Stimulated activated memory B cell treated with anti-CD40 and anti-IgM and Interleukin-4, amounts not matched to agents 10 μg/mL and 1 μg/mL and 100 μg/mL, for 72 hours (primary cell): ENCODE results near the gene ZNF850.
"Not testable (repeated sequence)": the region's sequence is repeated elsewhere in the genome, so short reads cannot be mapped to it uniquely, and the experiment has no call there.

Experiments used
- ATAC-seq: fragments of 150-1000 bp; cut with Tn5 transposase; 2 replicates; pipeline ENCODE4 v1.10.0; 2021
- H3K27ac Mint-ChIP-seq: one replicate; pipeline ENCODE4 v1.8.0; 2022; ENCODE audit warnings: mild to moderate bottlenecking, mixed read lengths
- H3K27me3 Mint-ChIP-seq: one replicate; pipeline ENCODE4 v1.8.0; 2022; ENCODE audit warnings: mixed read lengths
- H3K36me3 Mint-ChIP-seq: one replicate; pipeline ENCODE4 v1.8.0; 2022; ENCODE audit warnings: mixed read lengths
- H3K4me1 Mint-ChIP-seq: one replicate; pipeline ENCODE4 v1.8.0; 2022; ENCODE audit warnings: mixed read lengths
- H3K4me3 Mint-ChIP-seq: one replicate; pipeline ENCODE4 v1.8.0; 2022; ENCODE audit warnings: mild to moderate bottlenecking, moderate library complexity, mixed read lengths
- H3K9me3 Mint-ChIP-seq: one replicate; pipeline ENCODE4 v1.8.0; 2022; ENCODE audit warnings: mixed read lengths

Gene ZNF850

DNA sequence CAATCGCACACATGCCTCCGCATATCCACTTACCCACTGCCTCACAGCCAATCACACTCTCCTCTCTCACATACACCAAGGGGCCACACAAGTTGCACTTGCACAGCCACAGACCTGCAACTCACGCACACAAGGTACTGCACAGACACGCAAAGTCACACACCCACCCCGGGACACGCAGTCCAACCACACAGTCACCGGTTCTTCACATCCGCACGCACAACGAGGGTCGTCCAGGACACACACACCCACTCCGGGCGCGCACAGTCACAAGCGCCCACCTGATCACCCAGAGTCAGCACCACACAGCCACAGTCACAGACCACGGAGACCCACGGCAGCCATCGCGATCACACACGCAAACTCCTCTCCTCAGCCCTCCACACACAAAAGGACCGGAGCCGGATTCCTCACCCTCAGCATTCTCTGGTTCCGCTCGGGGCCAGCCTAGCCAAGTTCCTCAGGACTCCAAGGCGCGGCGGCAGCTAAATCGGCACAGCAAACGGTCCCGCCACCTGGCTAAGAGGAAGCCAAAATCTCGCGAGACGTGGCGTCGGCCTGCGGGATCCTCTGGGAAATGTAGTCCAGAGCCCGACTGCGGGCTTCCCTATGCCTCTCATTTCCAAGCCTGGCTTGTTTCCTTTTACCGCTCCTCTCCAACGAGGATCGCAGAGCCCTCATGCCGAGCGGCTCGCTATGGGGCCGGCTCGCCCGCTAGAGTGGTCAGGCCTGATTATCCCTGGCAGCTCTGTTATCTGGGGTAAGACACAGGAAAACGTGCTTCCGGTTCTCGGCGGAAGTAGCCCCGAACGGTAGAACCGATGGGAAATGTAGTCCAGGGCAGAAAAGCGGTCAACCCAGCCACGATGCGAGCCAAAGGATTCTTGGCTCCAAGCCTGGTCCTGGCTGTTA, at the start of gene ZNF850:
Gene ZNF850, minus strand, starts transcription at position 497 of the 912 bp plus-strand sequence. CDS start 10,201 bp downstream, outside the sequence.
- peaks cover 34% of the 10 kb centered on the region for H3K36me3 Mint-ChIP-seq
- H3K4me1 Mint-ChIP-seq = peaks cover 26% of the 10 kb centered on the region
- ATAC-seq = peak; percentile 96
- H3K4me3 Mint-ChIP-seq = peak within 1 kb of the TSS; percentile 86
- H3K9me3 Mint-ChIP-seq = peaks cover 7% of the 10 kb centered on the region
- no peaks in the 10 kb centered on the region for H3K27me3 Mint-ChIP-seq
- peak within 1 kb of the TSS; percentile 95 for H3K27ac Mint-ChIP-seq

DNA sequence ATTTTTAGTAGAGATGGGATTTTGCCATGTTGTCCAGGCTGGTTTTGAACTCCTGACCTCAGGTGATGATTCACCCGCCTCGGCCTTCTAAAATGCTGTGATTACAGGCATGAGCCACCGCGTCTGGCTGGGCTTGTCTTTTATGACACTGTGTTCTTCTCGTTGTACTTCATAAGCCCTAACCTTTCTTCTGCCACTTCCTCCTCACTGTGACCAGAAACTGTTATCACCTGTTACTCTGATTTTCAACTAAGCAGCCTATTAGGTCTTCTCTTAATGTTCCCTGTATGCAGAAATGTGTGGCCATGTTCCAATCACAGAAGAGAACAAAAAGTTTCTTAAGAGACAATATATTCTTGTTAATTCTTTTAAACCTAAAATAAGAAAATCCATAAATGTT, 49.2 kb upstream of the ZNF850 start:
- no peak overlapping the region for H3K4me3 Mint-ChIP-seq
- peaks cover 93% of the 10 kb centered on the region for H3K36me3 Mint-ChIP-seq
- ATAC-seq = no peak
- no peak overlapping the region for H3K27ac Mint-ChIP-seq
- H3K27me3 Mint-ChIP-seq = no peaks in the 10 kb centered on the region
- H3K9me3 Mint-ChIP-seq = peaks cover 16% of the 10 kb centered on the region
- no peaks in the 10 kb centered on the region for H3K4me1 Mint-ChIP-seq

DNA sequence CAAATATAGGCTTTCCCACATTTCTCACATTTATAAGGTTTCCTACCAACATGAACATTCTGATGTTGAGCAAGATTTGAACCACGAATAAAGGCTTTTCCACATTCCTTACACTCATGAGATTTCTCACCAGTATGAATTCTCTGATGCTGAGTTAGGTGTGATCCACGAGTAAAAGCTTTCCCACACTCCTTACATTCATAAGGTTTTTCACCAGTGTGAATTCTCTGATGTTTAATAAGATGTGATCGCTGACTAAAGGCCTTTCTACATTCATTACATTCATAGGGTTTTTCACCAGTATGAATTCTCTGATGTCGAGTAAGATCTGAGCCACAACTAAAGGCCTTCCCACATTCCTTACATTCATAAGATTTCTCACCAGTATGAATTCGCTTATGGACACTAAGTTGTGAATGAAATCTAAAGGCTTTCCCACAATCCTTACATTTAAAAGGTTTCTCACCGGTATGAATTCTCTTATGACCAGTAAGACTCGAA, 46.6 kb upstream of the ZNF850 start:
- no peak for ATAC-seq
- H3K27me3 Mint-ChIP-seq = no peaks in the 10 kb centered on the region
- H3K4me3 Mint-ChIP-seq = no peak overlapping the region
- H3K4me1 Mint-ChIP-seq = no peaks in the 10 kb centered on the region
- peaks cover 93% of the 10 kb centered on the region for H3K36me3 Mint-ChIP-seq
- H3K27ac Mint-ChIP-seq = no peak overlapping the region
- H3K9me3 Mint-ChIP-seq = peaks cover 11% of the 10 kb centered on the region

DNA sequence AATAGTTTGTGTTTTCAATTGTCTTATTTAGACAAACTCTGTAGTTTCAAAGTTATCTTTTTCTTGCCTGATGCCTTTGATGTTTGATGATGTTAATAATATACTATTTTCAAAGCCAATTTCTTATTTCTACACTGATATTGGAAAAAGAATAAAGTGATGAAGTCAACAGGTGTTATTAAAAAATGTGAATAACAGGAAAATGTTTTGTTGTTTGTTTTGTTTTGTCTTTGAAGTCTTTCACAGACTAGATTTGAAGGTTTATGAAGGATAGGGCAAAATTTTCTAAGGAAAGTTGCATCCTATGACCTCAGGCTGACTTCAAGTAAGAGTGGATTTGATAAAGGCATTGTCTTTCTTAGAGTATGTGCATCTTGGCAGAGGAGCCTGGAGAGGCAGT, 34.4 kb upstream of the ZNF850 start:
- H3K36me3 Mint-ChIP-seq = peaks cover 94% of the 10 kb centered on the region
- no peaks in the 10 kb centered on the region for H3K4me1 Mint-ChIP-seq
- peaks cover 31% of the 10 kb centered on the region for H3K9me3 Mint-ChIP-seq
- no peaks in the 10 kb centered on the region for H3K27me3 Mint-ChIP-seq
- no peak for ATAC-seq
- no peak overlapping the region for H3K4me3 Mint-ChIP-seq
- no peak overlapping the region for H3K27ac Mint-ChIP-seq

DNA sequence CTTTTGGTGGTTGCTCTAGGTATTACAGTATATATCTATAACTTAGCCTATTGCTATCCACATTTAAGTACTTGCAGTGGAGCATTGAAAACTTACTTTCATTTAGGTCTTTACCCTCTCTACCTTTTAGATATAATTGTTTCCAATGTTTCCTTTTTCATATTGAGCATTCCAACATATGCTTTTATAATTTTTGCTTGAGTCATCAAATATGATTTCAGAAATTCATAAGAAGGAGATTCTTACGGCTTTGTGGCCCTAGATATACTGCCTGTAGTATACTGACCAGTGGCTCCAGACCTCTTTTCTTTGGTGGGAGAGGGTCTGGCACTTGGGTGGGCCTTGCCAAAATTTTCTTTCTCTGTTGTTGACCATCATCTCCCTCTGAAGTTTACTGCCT, 32.8 kb upstream of the ZNF850 start:
- no peak for ATAC-seq
- Mint-ChIP-seq H3K4me3 (no peak overlapping the region), H3K27me3 (no peaks in the 10 kb centered on the region), H3K27ac (no peak overlapping the region), H3K4me1 (no peaks in the 10 kb centered on the region), H3K36me3 (peaks cover 94% of the 10 kb centered on the region), H3K9me3 (peaks cover 27% of the 10 kb centered on the region)

DNA sequence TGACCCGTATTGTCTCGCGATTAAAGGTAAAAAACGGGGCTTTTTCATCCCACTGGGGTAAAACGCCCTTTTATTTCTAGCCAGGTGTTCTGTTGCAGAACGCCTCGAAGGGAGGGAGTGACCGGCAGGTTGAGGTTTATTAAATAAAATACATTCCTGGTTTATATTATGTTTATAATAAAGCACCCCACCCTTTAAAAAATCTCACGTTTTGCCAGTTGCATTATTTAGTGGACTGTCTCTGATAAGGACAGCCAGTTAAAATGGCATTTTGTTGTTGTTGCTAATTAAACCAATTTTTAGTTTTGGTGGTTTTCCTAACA, 25.1 kb upstream of the ZNF850 start:
- Mint-ChIP-seq H3K4me1 (peaks cover 12% of the 10 kb centered on the region), H3K27me3 (peaks cover under 1% of the 10 kb centered on the region), H3K4me3 (peak overlapping the region; percentile 94), H3K27ac (peak overlapping the region; percentile 97), H3K36me3 (peaks cover 46% of the 10 kb centered on the region), H3K9me3 (peaks cover 8% of the 10 kb centered on the region)
- ATAC-seq = no peak

DNA sequence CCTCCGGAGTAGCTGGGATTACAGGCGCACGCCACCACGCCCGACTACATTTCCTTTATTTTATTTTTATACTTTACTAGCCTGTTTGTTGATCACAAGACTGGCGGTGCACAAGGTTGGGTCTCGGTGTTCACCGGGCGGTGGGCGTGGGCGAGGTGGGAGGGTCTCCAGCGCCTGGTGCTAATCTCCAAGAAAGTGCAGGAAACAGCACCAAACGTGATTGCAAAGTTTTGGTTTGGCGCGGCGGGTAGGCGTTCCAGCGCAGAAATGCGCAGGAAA, 24.0 kb upstream of the ZNF850 start:
- ATAC-seq = no peak
- H3K9me3 Mint-ChIP-seq = peaks cover 14% of the 10 kb centered on the region
- peaks cover 46% of the 10 kb centered on the region for H3K36me3 Mint-ChIP-seq
- H3K27ac Mint-ChIP-seq = peak overlapping the region; percentile 97
- peaks cover 11% of the 10 kb centered on the region for H3K27me3 Mint-ChIP-seq
- H3K4me1 Mint-ChIP-seq = peaks cover 20% of the 10 kb centered on the region
- peak overlapping the region; percentile 94 for H3K4me3 Mint-ChIP-seq

DNA sequence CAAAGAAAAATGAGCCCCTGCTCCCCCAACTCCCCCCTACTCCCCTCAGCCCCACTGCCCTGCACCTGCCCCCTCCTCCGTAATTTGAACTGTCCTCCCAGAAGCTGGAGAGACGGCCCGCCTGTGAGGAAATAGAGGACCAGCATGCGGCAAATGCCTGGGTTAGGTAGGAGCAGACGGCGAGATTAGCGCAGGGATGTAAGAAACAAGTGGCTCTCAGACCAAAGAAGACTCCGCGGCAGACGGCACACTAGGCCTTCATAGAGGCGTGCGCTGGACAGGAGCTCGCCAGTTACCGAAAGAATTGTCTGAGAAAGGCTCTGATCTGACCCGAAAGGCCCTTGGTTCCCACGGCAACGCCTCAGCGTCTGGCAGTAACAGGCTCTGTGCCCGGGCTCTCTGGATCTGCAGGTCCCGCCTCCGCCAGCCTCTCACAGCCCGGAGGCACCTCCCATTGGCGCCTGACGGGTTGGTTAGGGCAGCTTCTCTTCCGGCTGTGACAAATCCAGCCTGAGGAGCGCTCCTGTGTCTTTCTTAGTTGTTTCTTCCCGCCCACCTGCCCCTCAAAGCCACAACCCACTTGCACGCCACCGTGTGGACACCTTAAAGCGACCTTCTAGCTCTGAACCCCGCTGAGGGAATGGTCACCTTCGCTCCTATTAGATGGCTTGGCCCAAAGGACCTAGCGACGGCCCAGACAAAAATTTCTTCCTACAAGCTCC, 19.0 kb upstream of the ZNF850 start:
- peak overlapping the region; percentile 26 for H3K4me3 Mint-ChIP-seq
- H3K27me3 Mint-ChIP-seq = peaks cover 11% of the 10 kb centered on the region
- peaks cover 21% of the 10 kb centered on the region for H3K36me3 Mint-ChIP-seq
- H3K27ac Mint-ChIP-seq = not testable (repeated sequence)
- peaks cover 21% of the 10 kb centered on the region for H3K9me3 Mint-ChIP-seq
- ATAC-seq = peak; percentile 77
- H3K4me1 Mint-ChIP-seq = peaks cover 16% of the 10 kb centered on the region

DNA sequence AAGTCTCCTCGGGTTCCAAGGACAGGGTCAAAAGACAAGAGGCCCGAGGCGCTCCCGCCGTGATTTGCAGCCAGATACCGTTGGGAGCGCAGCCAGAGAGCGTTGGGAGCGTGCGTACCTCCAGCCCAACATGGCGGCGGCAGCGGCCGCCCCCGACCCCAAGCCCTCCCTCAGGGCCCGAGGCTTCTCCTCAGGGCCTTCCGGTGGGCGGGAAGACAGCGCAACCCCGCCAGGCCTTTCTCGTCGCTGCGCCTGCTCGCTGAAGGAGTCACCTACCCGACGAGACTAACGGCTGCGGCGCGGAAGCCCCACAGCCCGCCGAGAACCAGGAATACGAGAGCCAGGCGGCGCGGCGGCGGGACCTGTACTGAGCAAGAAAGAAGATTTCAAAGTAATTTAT, 3.2 kb upstream of the ZNF850 start:
- Mint-ChIP-seq H3K4me3 (peak overlapping the region; percentile 58), H3K4me1 (peaks cover 25% of the 10 kb centered on the region), H3K9me3 (peaks cover 11% of the 10 kb centered on the region), H3K36me3 (peaks cover 36% of the 10 kb centered on the region), H3K27ac (no peak overlapping the region), H3K27me3 (no peaks in the 10 kb centered on the region)
- no peak for ATAC-seq

DNA sequence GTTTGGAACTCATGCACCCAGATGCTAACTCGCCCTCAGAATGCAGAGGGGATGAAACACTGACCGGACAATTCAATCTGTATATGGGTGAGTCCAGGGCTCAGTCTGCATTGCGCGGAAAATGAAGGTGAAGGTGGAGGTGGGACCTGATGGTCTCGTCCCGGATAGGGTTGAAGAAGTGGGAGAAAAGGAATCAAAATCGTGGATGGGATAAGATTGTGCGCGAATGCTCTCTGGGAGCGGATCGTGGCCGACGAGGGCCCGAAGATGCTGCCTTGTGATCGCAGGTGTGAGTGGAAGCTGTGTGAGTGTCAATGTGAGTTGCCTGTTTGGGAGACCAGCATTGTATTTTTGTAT, 594 bp upstream of the ZNF850 start:
- peak overlapping the region; percentile 95 for H3K27ac Mint-ChIP-seq
- peaks cover 39% of the 10 kb centered on the region for H3K36me3 Mint-ChIP-seq
- peaks cover 9% of the 10 kb centered on the region for H3K9me3 Mint-ChIP-seq
- peaks cover 26% of the 10 kb centered on the region for H3K4me1 Mint-ChIP-seq
- peak overlapping the region; percentile 86 for H3K4me3 Mint-ChIP-seq
- ATAC-seq = no peak
- H3K27me3 Mint-ChIP-seq = no peaks in the 10 kb centered on the region

DNA sequence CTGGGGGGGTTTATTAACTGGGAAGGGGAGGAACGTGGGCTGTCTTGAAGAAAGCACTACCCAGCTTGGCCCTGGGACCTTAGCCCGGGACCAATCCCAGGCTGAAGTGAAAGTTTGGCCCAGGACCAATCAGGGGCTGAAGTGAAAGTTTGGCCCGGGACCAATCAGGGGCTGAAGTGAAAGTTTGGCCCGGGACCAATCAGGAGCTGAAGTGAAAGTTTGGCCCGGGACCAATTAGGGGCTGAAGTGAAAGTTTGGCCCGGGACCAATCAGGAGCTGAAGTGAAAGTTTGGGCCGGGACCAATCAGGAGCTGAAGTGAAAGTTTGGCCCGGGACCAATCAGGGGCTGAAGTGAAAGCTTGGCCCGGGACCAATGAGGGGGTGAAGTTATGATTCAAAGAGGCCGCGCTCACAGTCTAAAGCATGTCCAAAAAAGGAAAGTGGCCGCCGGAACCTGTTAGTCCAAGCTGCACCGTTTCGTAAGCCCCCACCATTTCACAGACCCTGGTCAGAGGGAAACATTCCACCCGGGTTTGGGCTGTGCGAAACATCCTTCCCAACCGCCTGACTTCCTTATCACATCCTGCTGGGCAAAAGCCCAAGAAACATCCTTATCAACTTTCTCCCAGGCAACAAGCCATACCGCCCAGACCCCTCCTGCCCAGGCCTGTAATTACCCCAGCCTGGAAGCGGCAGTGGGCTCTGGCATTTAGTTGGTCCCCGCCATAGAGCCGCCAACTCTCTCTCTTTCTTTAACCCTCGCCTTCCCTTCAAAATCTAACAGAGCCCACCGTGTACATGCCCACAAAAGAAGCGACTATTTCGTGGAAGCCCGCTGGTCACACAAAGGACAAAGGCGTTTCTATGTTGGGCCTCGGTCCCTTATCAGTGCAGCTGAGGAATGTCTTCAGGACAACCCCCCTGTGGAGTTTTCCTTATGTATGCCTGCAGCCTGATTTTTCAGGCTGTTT, 1.1 kb downstream of the ZNF850 start:
- no peaks in the 10 kb centered on the region for H3K27me3 Mint-ChIP-seq
- peaks cover 7% of the 10 kb centered on the region for H3K9me3 Mint-ChIP-seq
- H3K27ac Mint-ChIP-seq = peak overlapping the region; percentile 95
- peaks cover 26% of the 10 kb centered on the region for H3K4me1 Mint-ChIP-seq
- peak; percentile 63 for ATAC-seq
- H3K4me3 Mint-ChIP-seq = peak overlapping the region; percentile 86
- peaks cover 41% of the 10 kb centered on the region for H3K36me3 Mint-ChIP-seq

DNA sequence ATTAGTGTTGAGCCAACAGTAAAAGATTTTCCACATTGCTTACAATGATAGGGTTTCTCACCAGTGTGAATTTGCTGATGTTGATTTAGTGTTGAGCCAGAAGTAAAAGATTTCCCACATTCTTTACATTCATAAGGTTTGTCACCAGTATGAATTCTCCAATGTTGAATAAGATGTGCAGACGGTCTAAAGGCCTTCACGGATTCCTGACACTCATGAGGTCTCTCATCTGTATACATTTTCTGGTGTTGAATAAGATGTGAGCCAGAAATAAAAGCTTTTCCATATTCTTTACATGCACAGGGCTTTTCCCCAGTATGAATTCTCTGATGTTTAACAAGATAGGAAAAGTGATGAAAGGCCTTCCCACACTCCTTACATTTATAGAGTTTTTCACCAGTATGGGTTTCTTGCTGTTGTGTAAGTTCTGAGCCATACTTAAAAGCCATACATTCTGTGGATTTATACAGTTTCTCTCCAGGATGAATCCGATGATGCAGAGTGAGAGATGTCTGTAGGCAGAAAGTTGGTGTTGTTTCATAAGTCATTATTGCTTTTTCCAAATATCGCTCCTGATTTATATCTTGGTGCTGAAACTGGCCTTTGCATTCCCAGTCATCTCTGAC, 22.4 kb downstream of the ZNF850 start:
- ATAC-seq = no peak
- no peaks in the 10 kb centered on the region for H3K27me3 Mint-ChIP-seq
- H3K27ac Mint-ChIP-seq = no peak overlapping the region
- H3K4me1 Mint-ChIP-seq = no peaks in the 10 kb centered on the region
- H3K9me3 Mint-ChIP-seq = peaks cover 18% of the 10 kb centered on the region
- peaks cover 88% of the 10 kb centered on the region for H3K36me3 Mint-ChIP-seq
- H3K4me3 Mint-ChIP-seq = no peak overlapping the region

DNA sequence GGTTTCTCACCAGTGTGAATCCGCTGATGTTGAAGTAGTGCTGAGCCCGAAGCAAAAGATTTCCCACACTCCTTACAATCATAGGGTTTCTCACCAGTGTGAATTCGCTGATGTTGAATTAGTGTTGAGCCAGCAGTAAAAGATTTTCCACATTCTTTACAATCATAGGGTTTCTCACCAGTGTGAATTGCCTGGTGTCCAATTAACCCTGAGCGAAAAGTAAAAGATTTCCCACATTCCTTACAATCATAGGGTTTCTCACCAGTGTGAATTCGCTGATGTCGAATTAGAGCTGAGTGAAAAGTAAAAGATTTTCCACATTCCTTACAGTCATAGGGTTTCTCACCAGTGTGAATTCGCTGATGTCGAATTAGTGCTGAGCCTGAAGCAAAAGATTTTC, 23.0 kb downstream of the ZNF850 start:
- Mint-ChIP-seq H3K9me3 (peaks cover 18% of the 10 kb centered on the region), H3K36me3 (peaks cover 88% of the 10 kb centered on the region)
- not testable (repeated sequence) for H3K27ac Mint-ChIP-seq, H3K4me1 Mint-ChIP-seq, H3K4me3 Mint-ChIP-seq, ATAC-seq, H3K27me3 Mint-ChIP-seq

DNA sequence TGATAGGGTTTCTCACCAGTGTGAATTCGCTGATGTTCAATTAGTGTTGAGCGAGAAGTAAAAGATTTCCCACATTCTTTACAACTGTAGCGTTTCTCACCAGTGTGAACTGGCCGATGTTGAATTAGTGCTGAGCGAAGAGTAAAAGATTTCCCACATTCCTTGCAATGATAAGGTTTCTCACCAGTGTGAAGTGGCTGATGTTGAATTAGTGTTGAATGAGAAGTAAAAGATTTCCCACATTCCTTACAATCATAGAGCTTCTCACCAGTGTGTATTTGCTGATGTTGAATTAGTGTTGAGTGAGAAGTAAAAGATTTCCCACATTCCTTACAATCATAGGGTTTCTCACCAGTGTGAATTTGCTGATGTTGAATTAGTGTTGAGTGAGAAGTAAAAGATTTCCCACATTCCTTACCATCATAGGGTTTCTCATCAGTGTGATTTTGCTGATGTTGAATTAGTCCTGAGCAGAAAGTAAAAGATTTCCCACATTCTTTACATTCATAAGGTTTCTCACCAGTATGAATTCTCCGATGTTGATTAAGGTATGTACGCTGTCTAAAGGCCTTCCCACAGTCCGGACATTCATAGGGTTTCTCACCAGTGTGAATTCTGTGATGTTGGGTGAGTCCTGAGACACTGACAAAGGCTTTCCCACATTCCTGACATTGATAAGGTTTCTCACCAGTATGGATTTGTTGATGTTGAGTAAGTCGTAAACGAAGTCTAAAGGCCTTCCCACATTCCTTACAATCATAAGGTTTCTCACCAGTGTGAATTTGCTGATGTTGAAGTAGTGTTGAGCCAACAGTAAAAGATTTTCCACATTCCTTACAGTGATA, 24.0 kb downstream of the ZNF850 start:
- no peak for ATAC-seq
- Mint-ChIP-seq H3K4me1 (no peaks in the 10 kb centered on the region), H3K36me3 (peaks cover 83% of the 10 kb centered on the region), H3K27me3 (no peaks in the 10 kb centered on the region), H3K9me3 (peaks cover 17% of the 10 kb centered on the region), H3K4me3 (no peak overlapping the region), H3K27ac (no peak overlapping the region)
